GM19023 (cell line): ENCODE data around the gene NTM.

Experiments
- ATAC-seq: cut with Tn5 transposase; IDR thresholded peaks from one replicate; pipeline ENCODE4 v1.9.1; 2021; ENCODE audit warnings: mild to moderate bottlenecking, moderate library complexity; ENCODE audit not compliant: unreplicated experiment

The NTM gene

GRCh38 chr11:131759140-131759539, 388.7 kb downstream of the NTM start:
- no peak for ATAC-seq

GRCh38 chr11:131760091-131761061, 390.0 kb downstream of the NTM start:
- ATAC-seq: no peak

- no peak for ATAC-seq
Measured at GRCh38 chr11:131762346-131763110, 392.1 kb downstream of the NTM start.

- no peak for ATAC-seq
Measured at GRCh38 chr11:131763193-131763890, 392.9 kb downstream of the NTM start.

GRCh38 chr11:131764126-131764525, 393.7 kb downstream of the NTM start:
- no peak for ATAC-seq

- ATAC-seq: no peak
Measured at GRCh38 chr11:131764649-131765048, 394.2 kb downstream of the NTM start.

GRCh38 chr11:131766637-131767036, 396.2 kb downstream of the NTM start:
- ATAC-seq: no peak

GRCh38 chr11:131767421-131767820, 397.0 kb downstream of the NTM start:
- ATAC-seq: no peak

GRCh38 chr11:131770801-131771200, 400.4 kb downstream of the NTM start:
- ATAC-seq: no peak

- no peak for ATAC-seq
Measured at GRCh38 chr11:131771471-131771870, 401.1 kb downstream of the NTM start.

- no peak for ATAC-seq
Measured at GRCh38 chr11:131773626-131774025, 403.2 kb downstream of the NTM start.

- no peak for ATAC-seq
Measured at GRCh38 chr11:131776211-131776610, 405.8 kb downstream of the NTM start.

- no peak for ATAC-seq
Measured at GRCh38 chr11:131785801-131786200, 415.4 kb downstream of the NTM start.

GRCh38 chr11:131787119-131787518, 416.7 kb downstream of the NTM start:
- ATAC-seq: no peak

- no peak for ATAC-seq
Measured at GRCh38 chr11:131790586-131790985, 420.2 kb downstream of the NTM start.

GRCh38 chr11:131792243-131792642, 421.8 kb downstream of the NTM start:
- no peak for ATAC-seq

GRCh38 chr11:131796089-131796488, 425.7 kb downstream of the NTM start:
- no peak for ATAC-seq

GRCh38 chr11:131796541-131796940, 426.1 kb downstream of the NTM start:
- ATAC-seq: no peak

- ATAC-seq: no peak
Measured at GRCh38 chr11:131800452-131800851, 430.0 kb downstream of the NTM start.

- ATAC-seq: no peak
Measured at GRCh38 chr11:131802440-131803115, 432.2 kb downstream of the NTM start.

- ATAC-seq: no peak
Measured at GRCh38 chr11:131807876-131808275, 437.5 kb downstream of the NTM start.
